Measurements from ENCODE around the gene NCOR1. TPM values are rescaled to one million over a fixed set of nuclear protein-coding genes. Genes with fewer than 3 reads are reported as not detected.

NCOR1 gene
- total RNA-seq, 1 experiment from 2014 or later: 171 TPM

DNA sequence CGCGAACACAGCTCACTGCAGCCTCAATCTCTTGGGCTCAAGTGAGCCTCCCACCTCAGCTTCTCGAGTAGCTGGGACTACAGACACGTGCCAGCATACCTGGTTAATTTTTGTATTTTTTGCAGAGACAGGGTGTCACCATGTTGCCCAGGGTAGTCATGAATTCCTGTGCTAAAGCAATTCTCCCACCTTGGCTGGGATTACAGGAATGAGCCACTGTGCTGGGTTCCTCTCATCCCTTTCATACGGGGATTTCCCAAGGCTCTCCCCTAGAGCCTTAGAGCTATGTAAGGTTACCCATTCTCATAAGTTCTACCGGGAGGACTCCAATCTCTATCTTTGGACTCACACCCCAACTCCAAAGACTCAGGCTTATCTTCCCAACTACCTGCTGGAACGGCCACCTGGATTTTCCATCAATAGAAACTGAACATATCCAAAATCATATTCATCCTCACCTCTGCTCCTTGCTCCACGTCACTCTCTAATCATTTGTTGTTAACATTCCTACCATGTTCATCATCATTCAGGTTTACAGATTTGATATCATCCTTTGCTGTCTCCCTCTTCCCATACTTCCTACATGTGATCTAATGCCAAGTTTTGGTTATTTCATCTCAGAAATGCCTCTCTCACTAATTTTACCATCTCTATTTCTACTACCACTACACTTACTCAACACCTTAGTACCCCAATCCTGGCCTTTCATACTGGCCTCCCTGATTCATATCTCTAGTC lies 92.5 kb downstream of the NCOR1 start:
- TF ChIP-seq CTCF (conservative IDR thresholded peaks at IDR 0.05): no peak
- TF ChIP-seq EZH2 (IDR thresholded peaks at IDR 0.05; ENCODE audit: low read depth): no peak
- Histone ChIP-seq H3K27me3 (ENCODE audit: insufficient read depth, low read depth) (no peaks in the 10 kb centered on the region), H3K4me1 (replicated peaks; ENCODE audit: insufficient read depth) (no peaks in the 10 kb centered on the region), H3K36me3 (ENCODE audit: low read depth) (peaks cover 10% of the 10 kb centered on the region; the same call in 1 of the 2 replicates), H3K4me3 (no peak overlapping the region), H4K20me1 (ENCODE audit: insufficient read depth) (no peaks in the 10 kb centered on the region), H3K4me2 (no peak overlapping the region), H3K9me3 (ENCODE audit: insufficient read depth, low read depth) (no peaks in the 10 kb centered on the region), H3K9me2 (ENCODE audit: insufficient read depth) (no peaks in the 10 kb centered on the region), H3F3A (ENCODE audit: insufficient read depth, low read depth) (peaks cover 3% of the 10 kb centered on the region; the same call in 1 of the 2 replicates), H3K27ac (no peak overlapping the region), H3K79me2 (ENCODE audit: low read depth) (no peaks in the 10 kb centered on the region), H2AFZ (no peak overlapping the region)
- POLR2A ChIA-PET (ENCODE audit: unreplicated experiment): no interaction called here
- CTCF ChIA-PET: no interaction called here
- intact Hi-C loops (cut with micrococcal nuclease; ENCODE audit: unreplicated experiment): no loop called here
- no TSS peak for BruUV-seq (replicated peaks)
- no peak for DNase-seq

GRCh38 chr17:16121915-16122314 lies 93.4 kb downstream of the NCOR1 start:
- Histone ChIP-seq H3K79me2 (ENCODE audit: low read depth) (no peaks in the 10 kb centered on the region), H3K27ac (no peak overlapping the region), H3F3A (ENCODE audit: insufficient read depth, low read depth) (no peaks in the 10 kb centered on the region), H4K20me1 (ENCODE audit: insufficient read depth) (no peaks in the 10 kb centered on the region), H3K36me3 (ENCODE audit: low read depth) (peaks cover 16% of the 10 kb centered on the region; the same call in 1 of the 2 replicates), H3K4me2 (no peak overlapping the region), H3K4me3 (no peak overlapping the region), H3K9me2 (ENCODE audit: insufficient read depth) (no peaks in the 10 kb centered on the region), H2AFZ (no peak overlapping the region), H3K4me1 (replicated peaks; ENCODE audit: insufficient read depth) (no peaks in the 10 kb centered on the region), H3K27me3 (ENCODE audit: insufficient read depth, low read depth) (no peaks in the 10 kb centered on the region), H3K9me3 (ENCODE audit: insufficient read depth, low read depth) (no peaks in the 10 kb centered on the region)
- DNase-seq: no peak
- CTCF ChIA-PET: no interaction called here
- BruUV-seq (replicated peaks): no TSS peak
- intact Hi-C loops (cut with micrococcal nuclease; ENCODE audit: unreplicated experiment): no loop called here
- TF ChIP-seq CTCF (conservative IDR thresholded peaks at IDR 0.05) (no peak), EZH2 (IDR thresholded peaks at IDR 0.05; ENCODE audit: low read depth) (no peak)
- POLR2A ChIA-PET (ENCODE audit: unreplicated experiment): no interaction called here

DNA sequence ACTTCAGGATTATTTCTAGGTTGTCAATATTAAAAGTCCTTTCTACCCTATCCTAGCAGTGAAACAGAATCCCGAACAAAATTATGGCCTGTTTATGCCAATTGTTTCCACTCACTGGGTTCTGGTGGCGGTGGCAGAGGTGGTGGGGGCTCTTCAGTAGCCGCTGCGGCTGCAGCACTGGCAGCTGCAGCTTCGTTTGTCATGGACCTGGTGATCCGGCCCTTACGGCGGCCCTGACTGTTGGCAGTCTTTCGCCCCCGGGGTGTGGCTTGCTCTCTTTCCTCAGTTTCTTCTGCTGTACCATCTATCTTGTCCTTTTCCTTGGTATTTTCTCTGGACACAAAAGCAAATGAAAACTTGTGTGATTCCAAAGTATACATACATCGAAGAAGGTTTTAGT lies 94.4 kb downstream of the NCOR1 start:
- no peaks in the 10 kb centered on the region for H4K20me1 ChIP-seq (ENCODE audit: insufficient read depth)
- no peak overlapping the region for H3K27ac ChIP-seq
- H3K9me3 ChIP-seq (ENCODE audit: insufficient read depth, low read depth): no peaks in the 10 kb centered on the region
- ChIA-PET CTCF (interaction anchor here (0.6 kb wide), 1 partner anchor 462 kb away, joined by 3 read pairs; no protein-coding TSS in a partner anchor), POLR2A (ENCODE audit: unreplicated experiment) (no interaction called here)
- no peaks in the 10 kb centered on the region for H3K27me3 ChIP-seq (ENCODE audit: insufficient read depth, low read depth)
- BruUV-seq (replicated peaks): no TSS peak
- TF ChIP-seq EZH2 (IDR thresholded peaks at IDR 0.05; ENCODE audit: low read depth): no peak
- no peak for TF ChIP-seq CTCF (conservative IDR thresholded peaks at IDR 0.05)
- H3K9me2 ChIP-seq (ENCODE audit: insufficient read depth): no peaks in the 10 kb centered on the region
- no peak overlapping the region for H2AFZ ChIP-seq
- no peaks in the 10 kb centered on the region for H3F3A ChIP-seq (ENCODE audit: insufficient read depth, low read depth)
- no peak for DNase-seq
- H3K36me3 ChIP-seq (ENCODE audit: low read depth): peaks cover 25% of the 10 kb centered on the region; the same call in 1 of the 2 replicates
- no peaks in the 10 kb centered on the region for H3K4me1 ChIP-seq (replicated peaks; ENCODE audit: insufficient read depth)
- H3K79me2 ChIP-seq (ENCODE audit: low read depth): no peaks in the 10 kb centered on the region
- H3K4me3 ChIP-seq: no peak overlapping the region
- intact Hi-C loops (cut with micrococcal nuclease; ENCODE audit: unreplicated experiment): no loop called here
- no peak overlapping the region for H3K4me2 ChIP-seq
